Peyer's patch (tissue), 4 donors: ENCODE measurements around the gene NIT1.

Source experiments
- POLR2A ChIP-seq, 2 donors: fragments of 450-650 bp; IDR thresholded peaks; one replicate each; pipeline ENCODE4 v1.5.1; 2017; ENCODE audit warnings: antibody characterized with exemption in 2 of 2, mild to moderate bottlenecking in 2 of 2, moderate library complexity in 2 of 2
- TF ChIP-seq, protein P1 (sequence below), 6 experiments: fragments of 450-650 bp in 4 of 6; fragments of 200-600 bp in 2 of 6; sonication (generic) in 1 of 6; IDR thresholded peaks; one replicate each; pipeline ENCODE4 v1.5.1; 2017 to 2019; ENCODE audit warnings: antibody characterized with exemption in 6 of 6, mild to moderate bottlenecking in 3 of 6, moderate library complexity in 1 of 6

DNA sequence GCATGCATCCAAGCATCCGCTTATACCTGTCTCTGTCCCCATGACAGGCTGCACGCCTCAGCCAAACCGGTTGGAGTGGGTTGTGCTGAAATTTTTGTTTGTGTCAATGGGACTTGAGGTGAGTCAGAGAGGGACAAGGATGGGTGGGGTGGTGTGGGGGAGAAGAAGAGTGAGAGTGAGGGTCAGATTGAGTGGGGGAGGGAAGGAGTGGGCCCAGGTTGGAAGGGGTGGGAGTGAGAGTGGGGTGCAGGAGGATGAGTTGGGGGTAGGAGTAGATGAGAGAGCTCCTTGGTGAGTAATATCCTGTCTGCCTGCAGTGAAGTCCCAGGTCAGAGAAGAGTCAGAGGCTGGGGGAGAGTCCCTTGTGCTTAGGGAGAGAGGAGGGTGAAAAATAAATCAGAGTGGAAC is 25.3 kb upstream of the NIT1 start:
- TF ChIP-seq, protein P1, sequence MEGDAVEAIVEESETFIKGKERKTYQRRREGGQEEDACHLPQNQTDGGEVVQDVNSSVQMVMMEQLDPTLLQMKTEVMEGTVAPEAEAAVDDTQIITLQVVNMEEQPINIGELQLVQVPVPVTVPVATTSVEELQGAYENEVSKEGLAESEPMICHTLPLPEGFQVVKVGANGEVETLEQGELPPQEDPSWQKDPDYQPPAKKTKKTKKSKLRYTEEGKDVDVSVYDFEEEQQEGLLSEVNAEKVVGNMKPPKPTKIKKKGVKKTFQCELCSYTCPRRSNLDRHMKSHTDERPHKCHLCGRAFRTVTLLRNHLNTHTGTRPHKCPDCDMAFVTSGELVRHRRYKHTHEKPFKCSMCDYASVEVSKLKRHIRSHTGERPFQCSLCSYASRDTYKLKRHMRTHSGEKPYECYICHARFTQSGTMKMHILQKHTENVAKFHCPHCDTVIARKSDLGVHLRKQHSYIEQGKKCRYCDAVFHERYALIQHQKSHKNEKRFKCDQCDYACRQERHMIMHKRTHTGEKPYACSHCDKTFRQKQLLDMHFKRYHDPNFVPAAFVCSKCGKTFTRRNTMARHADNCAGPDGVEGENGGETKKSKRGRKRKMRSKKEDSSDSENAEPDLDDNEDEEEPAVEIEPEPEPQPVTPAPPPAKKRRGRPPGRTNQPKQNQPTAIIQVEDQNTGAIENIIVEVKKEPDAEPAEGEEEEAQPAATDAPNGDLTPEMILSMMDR (IDR thresholded peaks at IDR 0.05), result no peak
- TF ChIP-seq POLR2A (IDR thresholded peaks at IDR 0.05), result no peak
